ENCODE data around the gene NATD1.

NATD1 gene

GRCh38 chr17:21286909-21287702, 33.9 kb upstream of the NATD1 start:
- H3K23ac ChIP-seq (ENCODE audit: low read length) = no peak overlapping the region
- H3K79me1 ChIP-seq (ENCODE audit: low read length) = peaks cover 45% of the 10 kb centered on the region
- peak overlapping the region; percentile 73 for H3K56ac ChIP-seq (ENCODE audit: low read length)
- peaks cover 6% of the 10 kb centered on the region for H3K4me1 ChIP-seq (ENCODE audit: control insufficient read depth, low read depth, low read length)
- no peak overlapping the region for H3K4me2 ChIP-seq (ENCODE audit: low read length)
- H3K27ac ChIP-seq (ENCODE audit: low read depth, low read length) = no peak overlapping the region
- no peaks in the 10 kb centered on the region for H3K36me3 ChIP-seq (ENCODE audit: control insufficient read depth, insufficient read depth, low read length)
- no peak overlapping the region for H3K4ac ChIP-seq (ENCODE audit: low read depth, low read length)
- no peaks in the 10 kb centered on the region for H3K27me3 ChIP-seq (ENCODE audit: insufficient read depth, low read length, poor library complexity)
- no peak overlapping the region for H2BK120ac ChIP-seq (ENCODE audit: low read depth, low read length)
- no peak overlapping the region for H4K5ac ChIP-seq (ENCODE audit: low read length)
- H2BK5ac ChIP-seq (ENCODE audit: low read length) = no peak overlapping the region
- no peak overlapping the region for H2AK5ac ChIP-seq (ENCODE audit: low read length)
- WGBS (ENCODE audit: extremely low coverage, insufficient coverage, low lambda C conversion rate) = no CpG with 5 or more reads among the region's 9 CpGs
- peak overlapping the region; percentile 82 for H3K9ac ChIP-seq (ENCODE audit: low read length)
- H2BK15ac ChIP-seq (replicated peaks; ENCODE audit: low read depth) = no peak overlapping the region
- no peak overlapping the region for H3K4me3 ChIP-seq (ENCODE audit: low read length)
- H4K8ac ChIP-seq (ENCODE audit: low read depth, low read length) = no peak overlapping the region
- H3K79me2 ChIP-seq (ENCODE audit: control insufficient read depth, insufficient read depth, low read length) = peaks cover 47% of the 10 kb centered on the region
- DNase-seq = no peak
- no peak overlapping the region for H3K18ac ChIP-seq (ENCODE audit: low read length)

- peak overlapping the region; percentile 82 for H3K4me2 ChIP-seq (ENCODE audit: low read length)
- H2BK120ac ChIP-seq (ENCODE audit: low read depth, low read length) = no peak overlapping the region
- H3K4me1 ChIP-seq (ENCODE audit: control insufficient read depth, low read depth, low read length) = peaks cover 6% of the 10 kb centered on the region
- peak; percentile 63 for DNase-seq
- no peak overlapping the region for H2BK15ac ChIP-seq (replicated peaks; ENCODE audit: low read depth)
- H2AK5ac ChIP-seq (ENCODE audit: low read length) = no peak overlapping the region
- H3K18ac ChIP-seq (ENCODE audit: low read length) = no peak overlapping the region
- no CpG with 5 or more reads among the region's 16 CpGs for WGBS (ENCODE audit: extremely low coverage, insufficient coverage, low lambda C conversion rate)
- no peaks in the 10 kb centered on the region for H3K36me3 ChIP-seq (ENCODE audit: control insufficient read depth, insufficient read depth, low read length)
- H3K79me2 ChIP-seq (ENCODE audit: control insufficient read depth, insufficient read depth, low read length) = peaks cover 43% of the 10 kb centered on the region
- no peak overlapping the region for H4K5ac ChIP-seq (ENCODE audit: low read length)
- no peak overlapping the region for H2BK5ac ChIP-seq (ENCODE audit: low read length)
- H3K23ac ChIP-seq (ENCODE audit: low read length) = peak overlapping the region; percentile 80
- H4K8ac ChIP-seq (ENCODE audit: low read depth, low read length) = no peak overlapping the region
- no peak overlapping the region for H3K4me3 ChIP-seq (ENCODE audit: low read length)
- peak overlapping the region; percentile 73 for H3K56ac ChIP-seq (ENCODE audit: low read length)
- H3K4ac ChIP-seq (ENCODE audit: low read depth, low read length) = no peak overlapping the region
- peaks cover 37% of the 10 kb centered on the region for H3K79me1 ChIP-seq (ENCODE audit: low read length)
- peak overlapping the region; percentile 82 for H3K9ac ChIP-seq (ENCODE audit: low read length)
- no peak overlapping the region for H3K27ac ChIP-seq (ENCODE audit: low read depth, low read length)
- no peaks in the 10 kb centered on the region for H3K27me3 ChIP-seq (ENCODE audit: insufficient read depth, low read length, poor library complexity)
Measured at GRCh38 chr17:21286066-21286770, 33.0 kb upstream of the NATD1 start.

- Histone ChIP-seq H3K36me3 (ENCODE audit: control insufficient read depth, insufficient read depth, low read length) (no peaks in the 10 kb centered on the region), H3K79me1 (ENCODE audit: low read length) (peaks cover 37% of the 10 kb centered on the region), H3K27me3 (ENCODE audit: insufficient read depth, low read length, poor library complexity) (no peaks in the 10 kb centered on the region), H2BK15ac (replicated peaks; ENCODE audit: low read depth) (no peak overlapping the region), H2BK5ac (ENCODE audit: low read length) (no peak overlapping the region), H3K4me2 (ENCODE audit: low read length) (peak overlapping the region; percentile 82), H3K4ac (ENCODE audit: low read depth, low read length) (peak overlapping the region; percentile 63), H3K56ac (ENCODE audit: low read length) (peak overlapping the region; percentile 68), H3K18ac (ENCODE audit: low read length) (peak overlapping the region; percentile 41), H3K9ac (ENCODE audit: low read length) (peak overlapping the region; percentile 82), H3K27ac (ENCODE audit: low read depth, low read length) (no peak overlapping the region), H4K8ac (ENCODE audit: low read depth, low read length) (no peak overlapping the region), H3K4me1 (ENCODE audit: control insufficient read depth, low read depth, low read length) (peaks cover 6% of the 10 kb centered on the region), H2AK5ac (ENCODE audit: low read length) (no peak overlapping the region), H3K79me2 (ENCODE audit: control insufficient read depth, insufficient read depth, low read length) (peaks cover 43% of the 10 kb centered on the region), H4K5ac (ENCODE audit: low read length) (no peak overlapping the region), H3K4me3 (ENCODE audit: low read length) (peak overlapping the region; percentile 73), H2BK120ac (ENCODE audit: low read depth, low read length) (no peak overlapping the region), H3K23ac (ENCODE audit: low read length) (no peak overlapping the region)
- DNase-seq = no peak
- WGBS (ENCODE audit: extremely low coverage, insufficient coverage, low lambda C conversion rate) = no CpG with 5 or more reads among the region's 16 CpGs
Measured at GRCh38 chr17:21285164-21286065, 32.2 kb upstream of the NATD1 start.

GRCh38 chr17:21284319-21285163, 31.3 kb upstream of the NATD1 start, which contains the start of gene MAP2K3:
MAP2K3 (plus strand) TSS chr17:21284711; CDS start chr17:21284921, 210 bp downstream.
- H3K79me2 ChIP-seq (ENCODE audit: control insufficient read depth, insufficient read depth, low read length) = peaks cover 43% of the 10 kb centered on the region
- H3K4me1 ChIP-seq (ENCODE audit: control insufficient read depth, low read depth, low read length) = peaks cover 6% of the 10 kb centered on the region
- H2BK5ac ChIP-seq (ENCODE audit: low read length) = no peak within 1 kb of the TSS
- H3K9ac ChIP-seq (ENCODE audit: low read length) = peak within 1 kb of the TSS; percentile 82
- H3K18ac ChIP-seq (ENCODE audit: low read length) = peak within 1 kb of the TSS; percentile 41
- H3K4me3 ChIP-seq (ENCODE audit: low read length) = peak within 1 kb of the TSS; percentile 73
- H4K8ac ChIP-seq (ENCODE audit: low read depth, low read length) = no peak within 1 kb of the TSS
- no peak within 1 kb of the TSS for H3K27ac ChIP-seq (ENCODE audit: low read depth, low read length)
- no peak within 1 kb of the TSS for H2BK15ac ChIP-seq (replicated peaks; ENCODE audit: low read depth)
- H3K36me3 ChIP-seq (ENCODE audit: control insufficient read depth, insufficient read depth, low read length) = no peaks in the 10 kb centered on the region
- H3K79me1 ChIP-seq (ENCODE audit: low read length) = peaks cover 32% of the 10 kb centered on the region
- no peak within 1 kb of the TSS for H4K5ac ChIP-seq (ENCODE audit: low read length)
- H2BK120ac ChIP-seq (ENCODE audit: low read depth, low read length) = no peak within 1 kb of the TSS
- H3K4ac ChIP-seq (ENCODE audit: low read depth, low read length) = peak within 1 kb of the TSS; percentile 63
- no peaks in the 10 kb centered on the region for H3K27me3 ChIP-seq (ENCODE audit: insufficient read depth, low read length, poor library complexity)
- peak; percentile 99 for DNase-seq
- no peak within 1 kb of the TSS for H3K23ac ChIP-seq (ENCODE audit: low read length)
- H3K56ac ChIP-seq (ENCODE audit: low read length) = peak within 1 kb of the TSS; percentile 68
- H3K4me2 ChIP-seq (ENCODE audit: low read length) = peak within 1 kb of the TSS; percentile 82
- H2AK5ac ChIP-seq (ENCODE audit: low read length) = no peak within 1 kb of the TSS
- WGBS (ENCODE audit: extremely low coverage, insufficient coverage, low lambda C conversion rate) = no CpG with 5 or more reads among the region's 88 CpGs

Data from mesendoderm (in vitro differentiated cells).